NOMO-1 (cell line): ENCODE measurements around the gene FYCO1.

Source experiments
- DNase-seq, 2 experiments: peaks; one replicate each; lab custom pipeline; 2025; ENCODE audit not compliant: unreplicated experiment in 2 of 2; lab: John Stamatoyannopoulos, UW

Gene FYCO1

DNA sequence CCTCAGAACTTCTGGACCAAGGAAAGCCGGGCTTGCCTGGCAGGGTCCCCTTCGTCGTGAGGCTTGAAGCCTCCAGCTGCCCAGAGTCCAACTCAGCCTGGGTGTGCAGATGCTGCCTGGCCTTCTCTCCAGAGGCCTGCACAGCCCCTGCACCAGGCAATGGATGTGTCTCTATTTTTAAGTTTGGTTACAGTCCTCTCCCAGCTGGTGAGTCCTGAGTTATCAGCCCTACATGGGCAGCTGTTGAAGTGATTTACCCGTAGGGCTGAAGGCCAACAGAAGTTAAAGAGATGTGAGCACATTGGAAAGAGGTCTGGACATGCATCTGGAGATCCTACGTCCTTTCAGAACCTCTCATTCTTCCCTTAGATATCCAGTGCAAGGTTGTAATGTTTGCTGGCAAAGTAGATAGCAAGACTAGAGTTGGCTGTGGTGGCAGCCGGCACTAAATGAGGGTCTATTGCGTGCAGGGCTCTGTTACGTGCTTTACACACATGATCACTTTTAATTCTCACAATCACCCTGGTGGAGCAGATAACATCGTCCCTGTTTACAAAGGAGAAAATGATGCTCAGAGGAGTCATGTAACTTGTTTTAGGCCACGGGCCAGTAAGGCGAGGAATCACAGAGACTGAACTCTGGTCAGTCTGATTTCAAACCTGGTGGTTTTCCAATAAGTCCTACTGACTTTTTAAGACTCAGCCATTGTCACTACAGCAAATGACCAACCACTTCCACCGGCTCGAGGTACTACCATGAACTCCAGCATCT lies 9.9 kb downstream of the FYCO1 start:
- no peak for DNase-seq

- no peak for DNase-seq
Observed at GRCh38 chr3:45984331-45985312, 11.0 kb downstream of the FYCO1 start.

DNA sequence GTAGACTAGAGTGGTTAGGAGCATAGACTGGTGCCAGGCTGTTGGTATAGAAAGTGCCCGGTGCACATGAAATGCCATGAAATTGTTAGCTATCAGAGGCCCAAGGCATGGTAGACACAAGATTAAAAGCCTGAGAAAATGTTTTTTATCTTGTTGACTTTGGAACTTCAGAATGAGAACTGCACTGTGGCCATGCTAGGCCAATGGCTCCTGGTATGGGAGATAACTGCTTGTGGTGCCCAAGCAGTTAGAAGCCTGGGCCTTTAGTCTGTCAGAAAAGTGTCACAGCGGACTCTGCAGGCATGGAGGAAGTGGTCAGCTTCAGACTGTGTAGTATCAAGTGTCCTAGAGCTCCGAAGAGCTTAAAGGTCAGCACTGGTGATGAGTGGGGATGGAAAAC lies 11.9 kb downstream of the FYCO1 start:
- DNase-seq = no peak

DNA sequence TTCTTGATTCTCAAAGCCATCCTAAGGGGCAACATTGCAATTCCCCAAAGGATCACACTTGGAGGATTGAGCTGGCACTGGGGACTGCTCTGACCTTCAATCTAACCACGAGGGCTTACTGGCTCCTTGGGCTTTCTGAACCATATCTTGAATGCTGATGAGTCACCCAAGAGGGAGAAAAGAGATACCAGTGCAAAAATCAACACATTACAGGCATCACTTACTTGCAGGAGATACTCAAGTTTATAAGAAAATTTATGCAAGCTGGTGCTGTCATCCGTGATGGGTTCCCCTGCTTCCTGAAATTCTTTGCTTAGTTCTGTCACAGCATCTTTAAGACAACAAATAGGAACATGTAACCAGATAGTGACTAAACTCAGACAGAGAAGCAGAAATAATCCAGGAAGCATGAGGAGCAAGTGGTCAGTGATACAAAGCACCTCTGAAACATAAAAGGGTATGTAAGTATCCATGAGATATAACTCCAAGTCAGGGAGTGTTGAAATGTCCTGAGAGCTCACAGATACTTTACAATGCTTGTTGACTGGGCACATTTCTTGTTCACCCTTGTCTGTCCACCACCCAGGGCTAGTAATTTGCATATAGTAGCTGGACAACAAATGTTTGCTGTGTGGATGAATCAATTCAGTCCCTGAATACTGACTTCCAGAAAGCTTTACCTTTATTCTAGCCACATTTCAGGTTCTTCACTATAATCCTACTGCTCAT lies 14.1 kb downstream of the FYCO1 start:
- no peak for DNase-seq

GRCh38 chr3:45980819-45981218 lies 14.8 kb downstream of the FYCO1 start:
- DNase-seq = no peak

GRCh38 chr3:45980229-45980813 lies 15.3 kb downstream of the FYCO1 start:
- DNase-seq = no peak

DNA sequence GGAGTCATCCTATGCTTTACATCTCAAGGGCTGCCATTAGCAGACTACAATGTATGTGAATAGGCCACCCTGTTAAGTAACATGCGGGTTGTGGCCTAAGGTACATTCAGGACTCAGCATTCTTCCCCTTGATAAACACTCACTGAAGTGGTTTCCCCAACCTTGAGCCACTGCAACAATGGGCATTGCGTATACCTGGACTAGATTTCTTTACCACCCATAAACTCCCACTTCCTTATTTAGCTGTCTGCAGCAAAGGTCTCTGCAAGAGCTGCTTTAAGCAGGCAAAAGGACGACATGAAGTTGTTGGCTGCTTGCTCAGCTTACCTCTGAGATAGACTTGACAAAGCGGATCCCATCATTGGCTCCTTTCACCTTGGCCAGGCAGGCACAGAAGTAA lies 16.2 kb downstream of the FYCO1 start:
- peak; percentile 71 to 88 for DNase-seq

DNA sequence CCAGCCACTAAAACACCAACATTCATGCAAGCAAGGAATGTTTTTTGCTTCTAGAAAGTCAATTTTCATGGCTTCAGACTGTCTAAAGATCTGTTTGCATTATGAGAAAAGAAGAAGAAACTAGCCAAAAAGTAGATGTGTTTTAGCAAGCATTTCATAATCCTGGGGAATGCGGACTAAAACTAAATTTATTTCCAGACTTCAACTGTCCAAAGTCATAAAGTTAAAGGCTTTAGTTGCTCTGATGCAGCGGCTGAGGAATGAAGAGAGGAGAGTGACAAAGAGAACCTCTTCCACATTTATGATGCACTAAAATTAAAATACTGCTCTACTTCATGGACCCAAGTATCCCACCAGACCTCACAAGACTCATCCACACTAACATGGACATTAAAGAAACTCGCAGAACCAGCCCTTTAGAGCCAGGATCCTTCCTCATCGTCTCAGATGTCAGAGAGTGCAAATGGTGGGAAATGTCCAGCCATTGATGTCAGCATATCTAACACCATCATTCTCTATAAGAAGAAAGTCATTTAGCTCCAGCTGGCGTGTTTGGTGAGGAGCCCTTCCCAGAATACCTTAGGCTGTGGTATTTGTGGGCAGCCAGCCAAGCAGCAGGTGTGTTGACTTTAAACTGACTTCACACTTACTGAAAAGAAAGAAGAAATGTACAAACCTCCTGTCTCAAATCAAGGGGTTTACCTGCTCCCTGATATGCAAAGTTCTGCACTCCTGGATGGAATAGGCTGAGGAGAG lies 17.4 kb downstream of the FYCO1 start:
- DNase-seq = no peak

DNA sequence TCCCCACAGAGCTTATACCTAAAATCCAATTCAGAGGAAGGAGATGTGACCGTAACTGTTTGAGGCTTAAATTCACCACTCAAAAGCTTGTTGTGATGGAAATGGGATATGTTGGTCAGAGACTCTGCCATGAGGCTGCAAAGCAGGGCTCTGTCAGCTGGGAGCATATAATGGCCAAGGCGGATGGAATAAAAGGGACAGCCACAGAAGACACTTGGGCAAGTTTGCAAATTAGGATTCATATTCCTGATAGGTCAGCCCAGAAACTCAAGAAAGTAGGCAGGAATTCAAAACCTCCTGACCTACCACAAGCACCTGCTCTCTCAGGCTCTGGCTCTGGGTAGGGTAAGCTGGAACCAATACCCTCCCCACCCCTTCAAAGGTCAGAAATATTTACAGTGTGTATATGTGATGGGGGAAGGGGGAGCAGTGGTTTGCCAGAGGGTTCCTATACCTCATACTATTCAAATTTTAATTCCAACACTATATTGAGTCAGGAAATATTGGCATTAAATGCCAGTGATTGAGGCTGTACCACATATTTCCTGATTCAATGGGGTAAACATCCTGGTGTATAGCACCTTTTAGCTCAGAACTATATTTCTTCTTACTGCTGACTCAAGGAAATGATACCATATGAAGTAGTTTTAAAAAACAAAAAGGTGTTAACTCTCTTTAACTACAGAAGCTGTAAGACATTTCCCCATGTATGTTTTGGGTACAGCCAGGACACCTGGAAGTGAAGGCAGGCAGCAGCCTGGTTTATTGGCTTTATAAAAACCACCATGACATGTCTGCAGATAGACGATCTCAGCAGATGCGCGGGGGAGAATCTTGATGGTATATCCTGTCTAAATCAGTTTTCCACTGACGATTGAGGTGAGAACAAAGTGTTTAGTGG lies 19.2 kb downstream of the FYCO1 start:
- no peak for DNase-seq

DNA sequence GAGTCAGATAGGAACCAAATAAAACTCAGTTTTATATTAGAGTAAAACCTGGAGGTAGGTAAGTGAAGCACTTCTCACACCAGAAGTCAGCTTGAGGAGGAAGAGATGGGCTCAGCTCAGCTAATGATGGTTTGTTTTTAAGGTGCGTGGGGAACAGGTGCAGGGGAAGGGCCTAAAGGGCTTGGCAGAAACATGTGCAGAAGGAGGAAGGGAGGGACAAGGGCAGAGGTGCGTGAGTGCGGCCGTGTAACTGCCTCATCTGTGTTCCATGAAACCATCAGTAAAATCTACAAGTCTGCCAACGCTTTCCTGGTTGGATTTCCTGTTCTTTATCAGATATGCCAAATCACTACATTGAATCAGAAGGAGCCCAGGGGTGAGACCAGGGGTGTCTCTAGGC lies 19.9 kb downstream of the FYCO1 start:
- DNase-seq = no peak

GRCh38 chr3:45974686-45975085 lies 20.9 kb downstream of the FYCO1 start:
- DNase-seq = no peak

DNA sequence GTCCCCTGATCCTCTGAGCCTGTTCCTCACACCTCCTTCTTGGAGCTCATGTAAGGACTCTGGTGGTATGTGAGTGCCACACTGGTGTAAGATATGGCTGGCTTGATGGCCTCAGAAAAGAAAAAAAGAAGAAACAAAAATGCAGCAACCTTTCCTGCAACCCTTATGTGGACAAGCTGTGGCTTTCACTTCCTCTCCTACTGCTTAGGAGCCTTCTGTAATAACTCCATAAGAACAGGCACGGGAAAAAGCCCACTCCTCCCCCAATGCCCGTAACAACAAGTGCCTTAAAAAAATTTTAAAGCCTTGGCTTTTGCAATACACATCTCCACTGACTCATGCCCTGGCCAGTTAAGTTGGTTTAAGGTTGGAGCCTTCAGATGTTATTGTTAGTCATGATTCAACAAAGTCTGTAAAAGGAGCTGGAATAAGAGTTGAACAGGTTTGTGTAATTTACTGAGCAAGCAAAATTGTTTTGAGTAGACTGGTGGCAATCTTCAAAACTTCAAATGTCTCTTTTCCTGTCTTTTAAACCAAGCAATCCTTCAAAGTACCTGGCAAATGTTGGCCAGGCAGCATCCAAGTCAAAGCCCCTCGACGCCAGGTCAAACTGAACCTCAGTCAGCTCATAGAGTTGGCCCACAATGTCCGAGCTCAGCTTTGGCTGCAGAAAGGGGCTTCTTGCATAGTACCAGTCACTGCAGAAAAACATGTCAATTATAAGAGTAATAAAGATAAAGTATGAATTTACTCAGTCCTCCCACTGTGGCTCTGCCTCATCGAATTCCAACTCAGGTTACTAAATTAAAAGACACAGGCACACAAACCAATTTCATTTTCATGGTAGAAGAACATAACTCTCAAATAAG lies 22.9 kb downstream of the FYCO1 start:
- peak; percentile 96 to 99 for DNase-seq

DNA sequence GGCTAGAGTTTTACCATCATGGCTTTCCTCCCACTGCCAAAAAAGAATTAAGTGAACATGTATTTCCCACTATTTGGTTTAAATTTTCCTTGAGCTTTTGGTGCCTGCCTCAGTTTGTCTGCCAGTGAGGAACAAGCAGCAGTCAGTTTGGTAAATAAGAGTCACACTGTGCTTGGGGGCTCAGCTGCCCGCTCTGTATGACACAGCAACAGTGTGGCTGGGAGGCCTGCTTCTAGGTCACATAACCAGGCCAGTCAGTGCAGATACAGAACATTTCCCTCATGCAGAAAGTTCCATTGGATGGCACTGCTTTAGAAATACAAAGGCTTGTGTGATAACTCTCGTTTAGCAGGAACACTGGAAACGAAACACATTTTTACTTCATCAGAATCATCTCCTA lies 25.7 kb downstream of the FYCO1 start:
- DNase-seq = no peak

DNA sequence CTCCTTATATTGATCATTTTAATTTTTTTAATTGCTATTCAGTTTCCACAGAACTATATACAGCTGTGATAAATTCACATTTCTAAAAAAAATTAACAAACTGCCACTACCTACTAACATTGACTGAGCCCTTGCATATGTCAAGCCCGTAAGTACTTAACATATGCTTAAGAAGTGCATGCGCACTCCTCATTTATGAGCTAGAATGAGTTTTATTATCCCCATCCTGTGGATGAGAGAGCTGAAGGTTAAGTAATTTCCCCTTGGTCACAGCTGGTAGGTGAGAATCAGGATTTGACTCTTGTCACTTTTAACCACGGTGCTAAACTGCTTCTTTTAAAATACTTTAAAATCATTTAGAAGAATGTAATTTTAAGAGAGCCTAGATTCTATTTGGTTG lies 26.5 kb downstream of the FYCO1 start:
- DNase-seq = no peak

- DNase-seq = no peak
Observed at GRCh38 chr3:45968706-45969105, 26.9 kb downstream of the FYCO1 start.

- DNase-seq = no peak
Observed at GRCh38 chr3:45968149-45968548, 27.5 kb downstream of the FYCO1 start.

GRCh38 chr3:45967724-45968123 lies 27.9 kb downstream of the FYCO1 start:
- DNase-seq = no peak

DNA sequence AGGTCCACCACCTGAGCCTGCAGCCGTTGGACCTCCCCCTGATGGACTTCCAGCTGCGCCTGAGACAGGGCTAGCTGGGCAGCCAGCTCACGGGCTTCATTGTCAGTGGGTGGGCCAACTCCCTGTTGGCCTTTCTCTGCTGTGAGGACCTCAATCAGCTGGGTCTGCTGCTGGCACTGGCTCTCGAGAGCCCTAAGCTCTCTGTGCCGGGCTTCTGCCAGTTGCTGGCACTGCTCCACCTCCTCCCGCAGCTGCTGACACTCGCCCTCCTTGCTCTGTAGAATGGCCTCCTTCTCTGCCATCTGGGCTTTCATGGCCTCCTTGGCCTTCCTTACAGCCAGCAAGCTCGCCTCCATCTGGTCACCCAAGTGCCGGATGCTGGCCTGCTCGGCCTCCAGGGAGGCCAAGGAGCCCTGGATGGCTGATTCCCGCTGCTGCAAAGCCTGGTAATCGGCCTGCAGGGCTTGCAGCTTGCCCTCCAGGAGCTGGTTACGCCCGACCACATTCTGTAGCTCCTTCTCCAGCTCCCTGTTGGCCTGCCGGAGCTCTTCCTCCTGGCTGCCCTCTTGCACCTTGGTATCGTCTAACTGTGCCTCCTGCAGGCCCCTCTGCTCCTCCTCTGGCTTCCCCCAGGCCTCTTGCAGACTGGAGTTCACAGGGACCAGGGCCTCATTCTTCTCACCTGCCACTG lies 28.5 kb downstream of the FYCO1 start:
- DNase-seq = no peak
